Activated CD4-positive, alpha-beta T cell treated with anti-CD3 and anti-CD28 coated beads, Interleukin-2, amount 50 U/mL, for 1 hour (primary cell): ENCODE measurements around the gene HYAL1.
A peak's percentile ranks its signal among the peaks of the same experiment; 100 is the strongest.
"Not testable (repeated sequence)": the region's sequence is repeated elsewhere in the genome, so short reads cannot be mapped to it uniquely, and the experiment has no call there.

Experiments
- DNase-seq: peaks from one replicate; pipeline ENCODE4 v3.0.0-alpha.2; 2020

HYAL1 gene

GRCh38 chr3:50293079-50293801 lies 10.1 kb downstream of the HYAL1 start:
- DNase-seq = no peak

DNA sequence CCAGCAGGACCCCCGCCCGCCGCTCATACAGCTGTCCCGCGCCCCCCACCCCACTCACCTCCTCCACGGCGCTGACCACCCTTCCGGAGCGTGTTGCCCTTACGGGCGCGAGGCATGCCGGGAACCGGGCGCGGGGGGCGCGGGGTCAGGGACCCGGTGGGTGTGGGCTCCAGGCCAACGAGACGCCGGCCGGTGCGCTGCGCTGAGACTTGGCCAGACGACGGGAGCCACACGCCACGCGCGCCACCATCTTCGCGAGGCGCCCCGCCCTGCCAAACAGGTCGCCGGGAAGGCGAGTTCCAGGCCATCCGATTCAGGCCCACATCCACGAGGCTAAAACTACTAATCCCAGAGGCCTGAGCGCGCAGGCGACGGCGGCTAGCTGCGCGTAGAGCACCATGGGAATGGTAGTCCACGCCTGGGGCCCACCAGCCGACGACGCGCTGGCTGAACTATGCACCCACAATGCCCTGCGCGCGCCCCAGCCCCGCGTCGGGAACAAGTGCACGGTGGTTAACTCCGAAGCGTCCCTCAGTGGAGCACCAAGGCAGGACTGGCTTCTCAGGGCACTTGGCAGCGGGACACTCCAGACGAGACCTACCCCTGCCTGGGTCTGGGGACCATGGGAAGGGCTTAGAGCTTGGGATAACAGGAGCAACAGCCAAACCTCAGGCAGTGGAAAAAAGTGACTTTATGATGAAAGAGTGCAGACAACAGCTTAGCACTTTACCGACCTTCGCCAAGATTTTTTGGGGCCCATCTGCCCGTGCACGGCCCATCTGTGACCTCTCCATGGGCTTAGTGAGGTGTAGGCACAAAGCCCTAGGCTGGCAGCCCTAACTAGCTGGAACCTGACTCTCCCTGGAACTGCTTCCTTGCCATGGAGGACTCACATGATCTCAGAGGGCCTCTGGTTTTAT lies 11.0 kb downstream of the HYAL1 start, which contains the start of gene IFRD2:
Gene IFRD2 (minus strand): TSS at position 271 of the 920 bp plus-strand sequence. CDS start 155 bp downstream, at position 116.
- peak; percentile 95 for DNase-seq

DNA sequence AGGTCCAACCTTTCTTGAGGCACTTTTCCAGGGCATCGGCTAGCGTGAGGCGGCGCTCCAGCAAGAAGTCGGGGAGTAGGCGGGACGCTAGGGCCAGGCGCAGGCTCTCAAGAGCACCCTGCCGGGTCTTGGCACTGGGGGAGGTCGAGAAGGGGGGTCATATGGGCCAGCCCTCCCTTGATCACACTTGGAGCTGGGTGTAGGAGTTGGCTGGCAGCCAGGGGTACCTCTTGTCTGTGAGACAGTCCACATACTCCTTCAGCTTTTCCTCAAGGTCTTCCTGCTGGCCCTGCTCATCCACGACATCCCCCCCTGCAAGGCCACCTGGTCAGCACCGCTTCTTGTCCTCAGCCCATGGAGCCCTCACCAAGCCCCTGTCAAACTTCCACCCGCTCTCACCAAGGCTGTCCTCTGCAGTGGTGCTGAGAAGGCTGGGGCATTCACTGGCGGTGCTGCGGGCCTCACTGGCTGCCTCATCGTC lies 13.2 kb downstream of the HYAL1 start:
- no peak for DNase-seq

GRCh38 chr3:50289130-50289529 lies 14.2 kb downstream of the HYAL1 start:
- no peak for DNase-seq

DNA sequence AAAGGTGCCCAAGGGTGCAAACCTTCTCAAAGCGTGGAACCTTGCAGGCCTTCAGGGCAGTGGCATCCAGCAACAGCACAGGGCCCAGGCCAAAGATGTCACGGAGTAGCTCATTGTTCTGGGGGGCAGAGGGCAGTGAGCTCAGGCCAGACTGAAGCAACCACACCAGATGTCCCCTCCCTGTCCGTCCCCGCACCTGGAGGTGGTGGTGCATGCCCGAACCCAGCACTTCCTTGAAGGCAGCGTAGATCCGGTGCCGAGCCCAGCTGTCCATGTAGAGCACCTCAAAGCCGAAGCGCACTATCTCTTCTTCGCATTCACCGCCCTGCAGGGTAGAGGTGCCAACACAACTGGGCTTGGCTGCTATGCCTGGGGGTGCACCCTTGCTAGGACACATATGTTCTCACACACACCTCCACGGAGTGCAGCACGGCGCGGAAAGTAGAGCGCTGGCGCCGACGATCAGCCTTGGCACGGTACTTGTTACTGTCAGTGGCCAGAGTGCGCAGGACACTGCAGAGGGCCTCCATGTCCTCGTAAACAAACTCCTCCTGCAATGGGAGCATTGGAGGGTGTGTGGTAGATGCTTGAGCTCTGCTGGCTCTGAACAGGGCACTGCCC lies 14.9 kb downstream of the HYAL1 start:
- DNase-seq = no peak

GRCh38 chr3:50287262-50287661 lies 16.1 kb downstream of the HYAL1 start:
- DNase-seq = no peak

DNA sequence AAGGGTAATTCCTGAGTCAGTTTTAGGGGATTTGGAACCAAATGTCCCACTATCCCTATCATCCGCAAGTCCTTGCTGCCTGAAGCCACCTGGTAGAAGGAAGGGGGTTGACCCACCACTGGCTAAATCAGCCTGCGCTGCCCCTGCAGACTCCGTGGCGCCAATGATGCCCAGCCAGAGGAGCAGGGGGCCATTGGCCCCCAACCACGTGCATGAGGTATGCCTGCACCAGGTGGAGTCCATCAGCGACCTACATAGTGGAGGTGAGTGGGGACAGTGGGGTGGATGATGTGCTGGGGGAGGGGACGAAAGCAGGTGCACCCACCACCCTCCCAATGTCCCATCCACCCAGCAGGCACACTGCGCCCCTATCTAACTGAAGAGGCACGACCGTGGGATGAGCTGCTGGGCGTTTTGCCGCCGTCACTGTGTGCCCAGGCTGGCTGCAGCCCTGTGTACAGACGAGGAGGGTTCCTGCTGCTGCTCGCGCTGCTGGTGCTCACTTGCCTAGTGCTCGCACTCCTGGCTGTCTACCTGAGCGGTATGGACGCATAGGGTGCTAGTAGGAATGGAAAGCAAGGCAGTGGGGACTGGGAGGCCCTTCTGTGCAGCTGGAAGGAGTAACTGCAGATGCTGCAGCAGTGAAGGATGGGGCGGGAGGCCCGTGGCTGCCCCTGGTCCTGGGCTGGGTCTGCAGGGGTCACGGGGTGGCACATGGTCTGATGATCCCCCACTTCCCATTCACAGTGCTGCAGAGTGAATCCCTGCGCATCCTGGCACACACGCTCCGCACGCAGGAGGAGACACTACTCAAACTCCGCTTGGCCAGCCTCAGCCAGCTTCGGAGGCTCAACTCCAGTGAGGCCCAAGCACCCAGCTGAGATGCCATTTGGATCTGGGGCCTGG lies 16.8 kb downstream of the HYAL1 start:
- no peak for DNase-seq

DNA sequence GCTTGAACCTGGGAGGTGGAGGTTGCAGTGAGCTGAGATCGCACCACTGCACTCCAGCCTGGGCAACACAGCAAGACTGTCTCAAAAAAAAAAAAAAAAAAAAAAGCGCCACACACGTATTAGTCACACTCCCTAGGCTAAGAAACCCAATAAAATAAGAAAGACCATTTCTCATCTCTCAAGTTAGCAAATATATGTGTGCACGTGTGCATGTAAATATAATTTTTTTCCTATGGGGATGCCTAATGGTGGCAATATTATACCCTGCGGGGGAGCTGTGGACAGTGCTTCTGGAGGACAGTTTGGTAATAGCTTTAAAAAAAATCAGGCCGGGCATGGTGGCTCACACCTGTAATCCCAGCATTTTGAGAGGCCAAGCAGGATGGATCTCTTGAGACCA lies 19.3 kb downstream of the HYAL1 start:
- not testable (repeated sequence) for DNase-seq

- no peak for DNase-seq
These were observed 23.9 kb downstream of the HYAL1 start for GRCh38 chr3:50279255-50280016.

DNA sequence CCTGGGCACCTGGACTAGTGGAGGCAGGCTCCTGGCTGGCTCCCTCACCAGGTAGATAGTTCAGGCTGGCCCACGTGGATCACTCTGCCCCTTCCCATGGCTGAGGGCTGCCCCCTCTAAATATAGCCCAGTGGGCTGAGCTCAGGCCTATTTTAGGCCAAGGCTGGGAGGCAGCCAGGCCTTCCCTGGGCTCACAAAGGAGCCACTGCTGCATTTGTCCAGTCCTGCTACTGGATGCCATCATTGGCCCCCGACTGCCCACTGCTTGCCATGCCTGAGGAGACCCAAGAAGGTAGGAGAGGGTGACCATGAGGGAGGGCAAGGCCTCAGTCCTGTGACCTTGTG lies 24.5 kb downstream of the HYAL1 start, which contains the start of gene LSMEM2:
Gene LSMEM2 (plus strand): TSS at position 208 of the 345 bp plus-strand sequence. CDS start 27 bp downstream, at position 235.
- no peak for DNase-seq

GRCh38 chr3:50278123-50278879 lies 25.1 kb downstream of the HYAL1 start:
- no peak for DNase-seq

DNA sequence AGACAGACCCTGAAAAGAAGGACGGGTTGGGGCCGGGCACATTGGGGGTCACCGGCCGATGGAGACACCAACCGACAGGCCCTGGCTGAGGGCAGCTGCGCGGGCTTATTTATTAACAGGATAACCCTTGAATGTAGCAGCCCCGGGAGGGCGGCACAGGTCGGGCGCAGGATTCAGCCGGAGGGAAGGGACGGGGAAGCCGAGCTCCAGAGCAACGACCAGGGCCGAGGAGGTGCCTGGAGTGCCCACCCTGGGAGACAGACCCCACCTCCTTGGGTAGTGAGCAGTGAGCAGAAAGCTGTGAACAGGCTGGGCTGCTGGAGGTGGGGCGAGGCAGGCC lies 26.6 kb downstream of the HYAL1 start:
- no peak for DNase-seq

DNA sequence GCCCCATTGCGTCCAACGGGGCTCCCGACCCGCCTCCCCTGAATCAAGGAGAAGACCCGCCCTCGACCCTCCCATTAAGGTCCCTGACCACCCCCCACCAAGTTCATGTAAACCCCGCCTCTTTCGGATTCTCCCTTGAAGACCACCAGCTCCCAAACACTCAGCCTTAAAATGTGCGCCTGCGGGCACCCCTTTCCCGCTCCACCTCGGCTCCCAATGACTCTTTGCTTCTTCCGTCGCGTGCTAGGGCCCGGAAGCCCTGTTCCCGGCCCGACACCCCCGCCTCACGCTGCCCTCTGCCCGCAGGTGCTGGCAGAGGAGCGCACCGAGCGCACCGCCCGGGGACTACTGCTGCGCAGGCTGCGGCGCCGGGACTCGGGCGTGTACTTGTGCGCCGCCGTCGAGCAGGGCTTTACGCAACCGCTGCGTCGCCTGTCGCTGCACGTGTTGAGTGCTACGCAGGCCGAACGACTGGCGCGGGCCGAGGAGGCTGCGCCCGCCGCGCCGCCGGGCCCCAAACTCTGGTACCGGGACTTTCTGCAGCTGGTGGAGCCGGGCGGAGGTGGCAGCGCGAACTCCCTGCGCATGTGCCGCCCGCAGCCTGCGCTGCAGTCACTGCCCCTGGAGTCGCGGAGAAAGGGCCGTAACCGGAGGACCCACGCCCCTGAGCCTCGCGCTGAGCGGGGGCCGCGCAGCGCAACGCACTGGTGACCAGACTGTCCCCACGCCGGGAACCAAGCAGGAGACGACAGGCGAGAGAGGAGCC lies 27.2 kb downstream of the HYAL1 start:
- no peak for DNase-seq

DNA sequence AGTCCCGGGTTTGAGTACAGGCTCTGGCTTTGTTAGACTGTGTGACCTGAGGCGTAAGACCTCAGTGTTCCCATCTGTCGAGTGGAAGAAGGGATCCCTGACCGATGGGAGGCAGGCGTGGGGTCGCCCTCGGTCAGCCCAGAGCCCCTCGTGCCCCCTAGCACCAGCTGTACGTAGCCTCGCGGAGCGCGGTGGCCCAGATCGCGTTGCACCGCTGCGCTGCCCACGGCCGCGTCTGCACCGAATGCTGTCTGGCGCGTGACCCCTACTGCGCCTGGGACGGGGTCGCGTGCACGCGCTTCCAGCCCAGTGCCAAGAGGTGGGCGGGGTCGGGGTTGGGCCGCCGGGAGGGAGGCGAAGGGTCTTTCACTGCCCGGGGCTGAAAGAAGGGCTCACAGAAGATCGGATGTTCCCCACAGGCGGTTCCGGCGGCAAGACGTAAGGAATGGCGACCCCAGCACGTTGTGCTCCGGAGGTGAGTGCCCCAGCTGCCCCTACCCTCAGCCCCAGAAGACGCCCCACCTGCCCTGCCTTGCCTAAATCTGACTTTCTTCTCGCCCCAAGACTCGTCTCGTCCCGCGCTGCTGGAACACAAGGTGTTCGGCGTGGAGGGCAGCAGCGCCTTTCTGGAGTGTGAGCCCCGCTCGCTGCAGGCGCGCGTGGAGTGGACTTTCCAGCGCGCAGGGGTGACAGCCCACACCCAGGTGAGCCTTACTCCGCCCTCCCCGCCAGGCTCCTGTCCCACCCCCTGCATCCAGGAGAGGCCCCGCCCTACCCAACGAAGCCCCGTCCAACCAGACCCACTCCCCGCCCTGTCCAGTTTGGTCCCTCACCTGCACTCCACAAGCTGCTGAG lies 28.0 kb downstream of the HYAL1 start:
- DNase-seq = no peak

- peak; percentile 76 for DNase-seq
These were observed 28.8 kb downstream of the HYAL1 start for GRCh38 chr3:50274371-50275104.

DNA sequence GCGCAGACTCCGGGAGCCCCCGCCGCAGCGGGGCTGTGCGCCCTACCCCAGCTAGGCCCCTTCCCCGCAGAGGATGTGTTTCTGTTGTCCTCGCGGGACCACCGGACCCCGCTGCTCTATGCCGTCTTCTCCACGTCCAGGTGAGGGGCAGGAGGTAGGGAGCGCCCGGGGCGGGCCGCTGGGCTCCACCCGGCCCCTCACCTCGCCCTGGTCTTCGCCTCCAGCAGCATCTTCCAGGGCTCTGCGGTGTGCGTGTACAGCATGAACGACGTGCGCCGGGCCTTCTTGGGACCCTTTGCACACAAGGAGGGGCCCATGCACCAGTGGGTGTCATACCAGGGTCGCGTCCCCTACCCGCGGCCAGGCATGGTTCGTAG lies 29.7 kb downstream of the HYAL1 start:
- DNase-seq = no peak

DNA sequence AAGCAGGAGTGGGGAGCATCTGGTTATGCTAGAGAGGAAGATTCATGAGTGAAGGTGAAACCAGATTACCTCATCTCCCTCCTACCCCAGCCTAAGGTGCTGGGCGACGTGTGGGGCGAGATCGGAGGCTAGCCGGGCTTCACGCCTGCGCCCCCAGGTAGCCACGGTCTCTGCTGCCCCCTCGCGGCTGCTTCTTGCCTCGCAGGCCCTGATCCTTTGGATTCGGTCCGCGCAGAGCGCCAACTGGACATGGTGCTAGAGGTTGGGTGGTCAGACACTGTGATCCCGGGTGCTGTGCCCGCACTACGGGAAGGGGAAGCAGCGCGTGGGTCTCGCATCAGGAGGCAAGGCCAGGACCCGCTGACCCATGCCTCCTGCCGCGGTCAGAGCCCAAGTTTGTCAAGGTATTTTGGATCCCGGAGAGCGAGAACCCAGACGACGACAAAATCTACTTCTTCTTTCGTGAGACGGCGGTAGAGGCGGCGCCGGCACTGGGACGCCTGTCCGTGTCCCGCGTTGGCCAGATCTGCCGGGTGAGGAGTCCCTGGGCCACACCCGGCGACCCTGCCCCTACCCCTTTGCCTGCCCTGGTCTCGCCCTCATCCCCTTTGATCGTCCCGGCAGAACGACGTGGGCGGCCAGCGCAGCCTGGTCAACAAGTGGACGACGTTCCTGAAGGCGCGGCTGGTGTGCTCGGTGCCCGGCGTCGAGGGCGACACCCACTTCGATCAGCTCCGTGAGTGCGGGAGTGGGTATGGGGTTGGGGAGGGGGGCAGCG lies 30.3 kb downstream of the HYAL1 start:
- peak; percentile 86 for DNase-seq

GRCh38 chr3:50272538-50272910 lies 30.9 kb downstream of the HYAL1 start:
- not testable (repeated sequence) for DNase-seq
